ENCODE results near the gene OR5K1.

The OR5K1 gene

GRCh38 chr3:98462901-98463300 is at the start of gene OR5K1:
Gene OR5K1 (plus strand): TSS chr3:98463201. CDS start chr3:98469577, 6,376 bp downstream.
- no peak for DNase-seq (ENCODE audit: extremely low spot score, insufficient read length, low read depth)
- no peak for FAIRE-seq

DNA sequence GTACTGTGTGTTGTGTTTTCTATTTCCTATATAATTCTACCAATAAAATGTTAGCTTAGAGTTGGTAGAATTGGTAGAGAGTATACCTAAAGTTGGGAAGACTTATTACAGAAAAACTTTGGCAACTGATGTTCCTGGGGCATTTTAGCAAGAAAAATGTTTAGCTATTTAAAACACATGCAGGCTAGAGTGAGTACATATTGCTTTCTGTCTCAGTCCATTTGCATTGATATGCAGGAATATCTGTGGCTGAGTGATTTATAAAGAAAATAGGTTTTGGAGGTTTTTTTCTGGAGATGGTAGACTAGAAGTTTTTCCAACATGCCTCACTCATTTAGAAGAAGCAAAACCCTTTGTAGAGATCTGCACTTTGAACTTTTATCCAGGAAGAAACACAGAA is 30.4 kb upstream of the OR5K1 start:
- FAIRE-seq (no peak), DNase-seq (ENCODE audit: extremely low spot score, insufficient read length, low read depth) (no peak)

DNA sequence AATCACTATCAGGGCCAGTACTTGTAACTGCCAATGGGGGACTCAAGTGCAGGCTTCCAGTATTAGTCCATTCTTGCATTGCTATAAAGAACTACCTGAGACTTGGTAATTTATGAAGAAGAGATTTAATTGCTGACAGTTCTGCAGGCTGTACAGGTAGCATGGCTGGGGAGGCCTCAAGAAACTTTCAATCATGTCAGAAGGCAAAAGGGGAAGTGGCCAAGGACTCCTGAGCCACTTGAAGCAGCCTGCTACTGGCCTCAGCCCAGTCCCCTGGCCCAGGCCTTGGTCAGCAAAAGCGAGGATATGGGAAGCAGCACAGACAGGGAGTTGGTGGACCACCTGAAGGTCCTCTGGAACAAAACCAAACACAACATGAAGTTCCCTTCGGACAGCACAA is 29.2 kb upstream of the OR5K1 start:
- FAIRE-seq (no peak), DNase-seq (ENCODE audit: extremely low spot score, insufficient read length, low read depth) (no peak)

GRCh38 chr3:98434412-98434811 is 28.6 kb upstream of the OR5K1 start:
- no peak for FAIRE-seq
- no peak for DNase-seq (ENCODE audit: extremely low spot score, insufficient read length, low read depth)

- no peak for DNase-seq (ENCODE audit: extremely low spot score, insufficient read length, low read depth)
- no peak for FAIRE-seq
Observed at GRCh38 chr3:98440283-98440682, 22.7 kb upstream of the OR5K1 start.

DNA sequence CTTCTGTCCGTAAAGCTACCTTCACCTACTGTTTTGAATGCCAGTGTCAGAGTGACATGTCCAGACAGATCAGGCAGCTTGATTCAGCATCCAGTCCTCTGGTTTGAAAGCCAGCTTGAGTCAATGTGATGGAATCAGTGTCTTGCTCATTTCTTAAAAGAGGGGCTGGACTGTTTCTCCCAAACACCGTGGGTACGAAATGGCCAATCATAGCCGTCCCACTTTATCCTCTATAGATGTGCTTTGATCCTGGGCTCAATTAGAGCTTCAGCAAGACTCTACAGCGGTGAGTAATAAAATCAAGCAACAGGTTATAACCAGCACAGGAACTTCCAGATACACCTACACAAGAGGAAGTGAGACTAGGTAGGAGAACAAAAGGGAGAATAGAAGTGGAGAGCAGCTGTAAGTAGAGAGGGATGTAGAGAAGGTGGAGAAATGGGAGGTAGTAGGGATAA is 17.0 kb upstream of the OR5K1 start:
- FAIRE-seq (peak; percentile 74), DNase-seq (ENCODE audit: extremely low spot score, insufficient read length, low read depth) (no peak)

GRCh38 chr3:98449606-98450193 is 13.3 kb upstream of the OR5K1 start:
- DNase-seq (ENCODE audit: extremely low spot score, insufficient read length, low read depth): no peak
- FAIRE-seq: no peak

GRCh38 chr3:98450372-98450771 is 12.6 kb upstream of the OR5K1 start:
- DNase-seq (ENCODE audit: extremely low spot score, insufficient read length, low read depth) (no peak), FAIRE-seq (no peak)

GRCh38 chr3:98453827-98454226 is 9.2 kb upstream of the OR5K1 start:
- FAIRE-seq (no peak), DNase-seq (ENCODE audit: extremely low spot score, insufficient read length, low read depth) (no peak)

GRCh38 chr3:98454929-98455328 is 8.1 kb upstream of the OR5K1 start:
- no peak for DNase-seq (ENCODE audit: extremely low spot score, insufficient read length, low read depth)
- FAIRE-seq: no peak

DNA sequence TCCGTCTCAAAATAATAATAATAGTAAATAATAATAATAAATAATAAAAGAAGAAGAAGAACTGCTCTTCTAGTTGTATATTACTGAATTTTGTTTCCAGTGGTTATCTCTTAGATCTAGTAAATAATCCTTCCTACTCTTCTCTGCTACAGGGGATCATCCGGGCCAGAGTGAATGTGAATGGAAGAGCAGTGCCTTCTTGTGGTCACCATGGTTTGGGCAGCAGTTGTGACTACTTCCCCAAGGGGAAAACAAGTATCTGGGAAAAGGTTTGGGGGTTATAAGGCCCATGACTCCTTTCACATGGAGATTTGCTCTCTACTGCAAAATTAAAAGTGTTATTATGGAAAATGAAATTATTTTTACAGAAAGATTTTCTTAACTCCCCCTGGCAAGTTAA is 5.5 kb upstream of the OR5K1 start:
- DNase-seq (ENCODE audit: extremely low spot score, insufficient read length, low read depth) (no peak), FAIRE-seq (no peak)

GRCh38 chr3:98460220-98460619 is 2.8 kb upstream of the OR5K1 start:
- FAIRE-seq (no peak), DNase-seq (ENCODE audit: extremely low spot score, insufficient read length, low read depth) (no peak)

DNA sequence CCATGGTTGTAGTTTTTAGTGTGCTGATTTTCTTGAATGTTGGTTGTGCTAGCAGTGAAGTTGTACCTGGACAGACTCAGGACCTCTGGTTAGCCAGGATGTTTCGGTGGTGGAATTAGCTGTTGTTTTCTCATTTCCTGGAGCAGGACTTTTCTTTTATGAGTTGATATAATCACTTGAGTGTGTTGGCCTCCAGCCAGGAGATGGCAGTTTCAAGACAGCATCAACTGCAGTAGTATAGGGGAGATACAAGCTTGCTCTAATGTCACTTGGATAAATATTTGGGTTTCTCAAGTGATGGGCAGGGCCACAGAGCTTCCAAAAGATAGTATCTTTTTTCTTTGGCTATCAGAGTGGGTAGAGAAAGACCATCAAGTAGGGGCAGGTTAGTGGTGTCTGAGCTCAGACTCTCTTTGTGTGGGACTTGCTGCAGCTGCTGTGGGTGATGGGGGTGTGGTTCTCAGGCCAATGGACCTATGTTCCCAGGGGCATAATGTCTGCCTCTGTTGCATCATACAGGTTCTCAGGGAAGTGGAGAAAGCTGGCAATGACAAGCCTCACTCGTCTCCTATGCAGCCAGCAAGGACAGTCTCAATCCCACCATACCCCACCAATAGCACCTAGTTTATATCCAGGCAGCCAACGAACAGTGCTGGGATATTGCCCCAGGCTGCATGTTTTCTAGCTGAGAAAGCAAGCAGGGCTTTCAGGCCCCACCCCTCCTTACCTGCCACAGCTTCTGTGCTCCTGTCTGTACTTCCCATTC is 19.9 kb downstream of the OR5K1 start:
- DNase-seq (ENCODE audit: extremely low spot score, insufficient read length, low read depth): no peak
- FAIRE-seq: no peak

DNA sequence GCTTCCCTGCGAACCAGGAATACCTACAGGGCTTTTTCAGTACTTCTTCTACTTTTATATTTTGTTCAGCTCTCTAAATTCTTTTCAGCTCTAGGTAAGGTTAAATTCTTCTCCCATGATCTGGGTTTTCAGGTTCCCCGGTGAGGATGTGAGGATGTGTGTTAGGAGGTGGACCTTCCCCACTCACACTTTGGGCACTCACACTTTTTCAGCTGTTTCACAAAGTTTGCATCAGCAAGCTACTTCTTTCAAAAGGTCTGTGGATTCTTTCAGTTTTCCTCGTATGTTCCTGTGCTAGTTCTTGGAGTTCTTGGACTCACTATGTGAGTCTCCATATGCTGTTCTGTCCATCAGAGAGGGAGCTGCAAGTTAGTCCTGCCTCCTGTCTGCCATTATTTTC is 20.6 kb downstream of the OR5K1 start:
- no peak for FAIRE-seq
- DNase-seq (ENCODE audit: extremely low spot score, insufficient read length, low read depth): no peak

- no peak for FAIRE-seq
- DNase-seq (ENCODE audit: extremely low spot score, insufficient read length, low read depth): no peak
Observed at GRCh38 chr3:98497381-98497780, 34.4 kb downstream of the OR5K1 start, which contains the start of gene OR5K2. Gene OR5K2 (plus strand): TSS chr3:98497681. CDS start chr3:98497681, 0 bp downstream.

DNA sequence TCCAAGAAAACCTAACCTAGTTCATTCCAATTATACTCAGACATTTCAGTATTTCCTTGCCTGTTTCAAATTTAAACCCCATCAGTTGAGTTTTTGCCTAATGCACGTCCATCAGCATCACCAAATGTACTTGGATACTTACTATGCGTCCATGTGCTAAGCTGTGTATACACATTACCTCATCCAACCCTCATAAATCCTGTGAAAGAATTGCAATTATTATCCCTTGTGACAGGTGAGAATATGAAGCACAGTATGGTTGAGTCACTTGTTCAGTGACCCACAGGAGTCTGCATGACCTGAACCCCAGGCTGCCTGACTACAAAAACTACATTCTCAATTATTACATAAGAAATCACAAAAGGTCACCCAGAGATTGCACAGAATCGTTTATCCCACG is 37.0 kb downstream of the OR5K1 start:
- FAIRE-seq: no peak
- no peak for DNase-seq (ENCODE audit: extremely low spot score, insufficient read length, low read depth)

GRCh38 chr3:98501270-98501669 is 38.3 kb downstream of the OR5K1 start:
- FAIRE-seq: peak; percentile 29
- DNase-seq (ENCODE audit: extremely low spot score, insufficient read length, low read depth): no peak

GRCh38 chr3:98501863-98502576 is 39.0 kb downstream of the OR5K1 start:
- no peak for DNase-seq (ENCODE audit: extremely low spot score, insufficient read length, low read depth)
- FAIRE-seq: no peak

GRCh38 chr3:98504539-98504938 is 41.5 kb downstream of the OR5K1 start:
- FAIRE-seq: no peak

GRCh38 chr3:98508582-98508981 is 45.6 kb downstream of the OR5K1 start:
- FAIRE-seq: no peak
- DNase-seq (ENCODE audit: extremely low spot score, insufficient read length, low read depth): no peak

More at GRCh38 chr3:98504539-98504938, 41.5 kb downstream of the OR5K1 start:
- DNase-seq (ENCODE audit: extremely low spot score, insufficient read length, low read depth): no peak

GRCh38 chr3:98512576-98512975 is 49.6 kb downstream of the OR5K1 start:
- FAIRE-seq (no peak), DNase-seq (ENCODE audit: extremely low spot score, insufficient read length, low read depth) (no peak)

All from GM18507 (cell line).